Skeletal muscle satellite cell (primary cell): ENCODE measurements around the gene KIAA1958.

Experiments
- H3K27me3 ChIP-seq: 2 replicates; pipeline ENCODE4 v1.7.0; 2013; ENCODE audit warnings: low read length; ENCODE audit not compliant: control insufficient read depth, insufficient read depth
- H3K36me3 ChIP-seq: 2 replicates; pipeline ENCODE4 v1.7.0; 2013; ENCODE audit warnings: mild to moderate bottlenecking, control low read depth, low read length; ENCODE audit not compliant: insufficient read depth
- H3K4me1 ChIP-seq: 2 replicates; pipeline ENCODE4 v1.7.0; 2013; ENCODE audit warnings: low read length; ENCODE audit not compliant: control insufficient read depth, insufficient read depth
- H3K4me2 ChIP-seq: 2 replicates; pipeline ENCODE4 v1.7.0; 2013; ENCODE audit warnings: mild to moderate bottlenecking, low read length
- H3K4me3 ChIP-seq: 2 replicates; pipeline ENCODE4 v1.7.0; 2013; ENCODE audit warnings: low read length
- H3K9ac ChIP-seq: 2 replicates; pipeline ENCODE4 v1.7.0; 2013; ENCODE audit warnings: mild to moderate bottlenecking, low read depth, low read length, moderate library complexity
- H3K9me3 ChIP-seq: replicated peaks from 2 replicates; pipeline ENCODE4 v1.7.0; 2013; ENCODE audit warnings: mild to moderate bottlenecking, control low read depth, low read length

KIAA1958 gene

DNA sequence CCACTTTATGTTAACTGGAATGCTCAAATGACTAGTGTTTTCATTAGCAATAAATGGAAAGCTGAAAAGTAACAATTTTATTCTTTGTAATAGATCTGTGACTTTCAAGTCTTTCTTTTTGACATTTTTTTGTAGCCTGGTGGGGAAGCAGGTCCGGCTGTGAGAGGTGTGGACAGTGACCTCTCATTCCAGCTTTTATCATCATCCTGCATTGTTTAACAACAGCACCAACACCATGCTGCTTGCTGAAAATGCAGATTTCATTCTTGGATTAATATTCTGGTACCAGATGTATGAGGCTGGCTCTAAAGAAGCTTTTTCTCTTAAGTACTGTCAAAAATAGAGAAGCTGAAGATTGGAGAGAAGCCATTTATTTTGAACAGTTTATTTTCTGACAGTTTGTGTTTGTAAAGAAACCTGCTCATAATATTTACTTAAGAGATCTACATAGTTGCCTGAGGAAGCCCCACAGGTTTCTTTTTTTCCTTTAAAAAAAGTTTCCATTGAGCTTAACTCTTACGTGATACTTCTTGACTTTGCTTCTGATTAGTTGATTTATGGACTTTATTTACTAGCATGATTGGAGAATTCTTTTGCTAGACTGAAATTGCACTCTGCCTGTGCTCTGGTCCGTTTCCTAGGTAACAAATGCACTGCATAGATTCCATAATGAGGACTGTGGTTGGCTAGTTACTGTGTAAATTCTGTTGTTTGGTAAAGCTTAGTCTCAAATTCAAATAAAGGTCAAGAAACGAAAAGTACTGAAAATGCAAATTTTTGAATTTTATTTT, 3.4 kb downstream of the KIAA1958 start:
- Histone ChIP-seq H3K36me3 (no peaks in the 10 kb centered on the region), H3K27me3 (no peaks in the 10 kb centered on the region), H3K9ac (no peak overlapping the region), H3K9me3 (no peaks in the 10 kb centered on the region), H3K4me3 (no peak overlapping the region), H3K4me1 (peaks cover 7% of the 10 kb centered on the region), H3K4me2 (no peak overlapping the region)

DNA sequence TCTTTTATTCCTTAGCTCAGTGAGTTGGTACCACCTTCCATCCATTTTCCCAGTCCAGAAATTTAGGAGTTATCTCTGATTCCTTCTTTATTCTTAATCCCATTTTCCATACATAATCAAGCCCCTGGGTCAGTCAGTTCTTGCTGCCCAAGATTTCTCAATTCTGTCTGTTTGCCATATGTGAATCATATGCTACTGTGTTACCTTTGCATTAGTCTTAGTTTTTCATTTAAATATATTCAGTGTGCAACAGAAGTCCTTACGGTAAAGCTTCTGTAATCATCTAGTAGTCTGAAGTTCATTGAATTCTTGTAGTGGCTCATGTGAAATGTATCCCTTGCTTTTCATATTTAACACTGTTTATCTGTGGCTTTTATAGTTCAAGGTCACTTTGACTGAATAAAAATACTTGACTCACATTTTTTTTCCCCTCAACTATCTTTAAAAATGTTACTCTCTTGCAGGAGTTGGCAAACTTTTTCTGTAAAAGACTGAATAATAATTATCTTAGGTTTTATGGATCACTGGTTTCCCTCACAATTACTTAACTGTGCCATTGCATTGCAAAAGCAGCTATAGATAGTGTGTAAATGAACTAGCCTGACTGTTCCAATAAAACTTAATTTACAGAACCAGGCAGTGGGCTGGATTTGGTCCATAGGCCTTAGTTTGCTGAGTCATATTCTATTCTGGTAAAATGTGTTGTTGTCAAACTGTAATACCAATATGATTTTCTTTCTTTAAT, 6.9 kb downstream of the KIAA1958 start:
- no peaks in the 10 kb centered on the region for H3K9me3 ChIP-seq
- H3K36me3 ChIP-seq = no peaks in the 10 kb centered on the region
- no peak overlapping the region for H3K4me2 ChIP-seq
- no peak overlapping the region for H3K9ac ChIP-seq
- H3K4me3 ChIP-seq = no peak overlapping the region
- H3K27me3 ChIP-seq = no peaks in the 10 kb centered on the region
- H3K4me1 ChIP-seq = no peaks in the 10 kb centered on the region

- H3K4me1 ChIP-seq = no peaks in the 10 kb centered on the region
- no peak overlapping the region for H3K9ac ChIP-seq
- H3K4me3 ChIP-seq = no peak overlapping the region
- no peaks in the 10 kb centered on the region for H3K9me3 ChIP-seq
- H3K36me3 ChIP-seq = no peaks in the 10 kb centered on the region
- no peaks in the 10 kb centered on the region for H3K27me3 ChIP-seq
- no peak overlapping the region for H3K4me2 ChIP-seq
These were observed 7.5 kb downstream of the KIAA1958 start for GRCh38 chr9:112494153-112494552.

- Histone ChIP-seq H3K9me3 (no peaks in the 10 kb centered on the region), H3K27me3 (no peaks in the 10 kb centered on the region), H3K36me3 (no peaks in the 10 kb centered on the region), H3K9ac (no peak overlapping the region), H3K4me2 (no peak overlapping the region), H3K4me1 (no peaks in the 10 kb centered on the region), H3K4me3 (no peak overlapping the region)
These were observed 9.0 kb downstream of the KIAA1958 start for GRCh38 chr9:112495614-112496013.

DNA sequence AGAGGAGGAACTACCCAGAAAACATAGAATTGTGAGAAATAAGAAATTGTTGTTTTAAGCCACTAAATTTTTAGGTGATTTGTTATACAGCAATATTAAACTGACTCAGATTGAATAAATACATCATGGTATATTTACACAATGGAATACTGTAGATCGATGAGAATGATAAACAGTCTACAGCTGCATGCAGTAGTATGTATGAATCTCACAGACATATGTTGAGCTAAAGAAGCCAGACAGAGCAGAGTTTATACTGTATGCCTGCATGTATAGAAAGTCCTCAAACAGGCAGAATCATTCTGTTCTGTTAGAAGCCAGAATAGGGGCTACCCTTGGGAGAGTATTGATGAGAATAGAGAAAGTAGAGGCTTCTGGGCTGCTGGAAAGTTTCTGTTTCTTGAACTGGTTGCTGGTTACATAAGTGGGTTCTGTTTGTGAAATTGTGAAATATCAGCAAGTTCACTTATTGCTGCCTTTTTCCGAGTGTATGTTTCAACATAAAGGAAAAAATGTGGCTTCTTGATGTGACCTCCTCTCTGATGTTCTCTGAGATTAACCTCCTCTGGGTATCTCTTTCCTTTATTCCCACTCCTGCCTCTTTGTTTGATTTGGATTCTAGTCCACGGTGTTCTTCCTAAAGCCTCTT, 9.6 kb downstream of the KIAA1958 start:
- Histone ChIP-seq H3K9ac (no peak overlapping the region), H3K27me3 (no peaks in the 10 kb centered on the region), H3K9me3 (no peaks in the 10 kb centered on the region), H3K36me3 (no peaks in the 10 kb centered on the region), H3K4me3 (no peak overlapping the region), H3K4me2 (no peak overlapping the region), H3K4me1 (no peaks in the 10 kb centered on the region)

- no peak overlapping the region for H3K4me2 ChIP-seq
- no peaks in the 10 kb centered on the region for H3K27me3 ChIP-seq
- no peaks in the 10 kb centered on the region for H3K9me3 ChIP-seq
- no peak overlapping the region for H3K9ac ChIP-seq
- no peak overlapping the region for H3K4me3 ChIP-seq
- H3K36me3 ChIP-seq = no peaks in the 10 kb centered on the region
- peaks cover 5% of the 10 kb centered on the region for H3K4me1 ChIP-seq
These were observed 14.2 kb downstream of the KIAA1958 start for GRCh38 chr9:112500842-112501241.

DNA sequence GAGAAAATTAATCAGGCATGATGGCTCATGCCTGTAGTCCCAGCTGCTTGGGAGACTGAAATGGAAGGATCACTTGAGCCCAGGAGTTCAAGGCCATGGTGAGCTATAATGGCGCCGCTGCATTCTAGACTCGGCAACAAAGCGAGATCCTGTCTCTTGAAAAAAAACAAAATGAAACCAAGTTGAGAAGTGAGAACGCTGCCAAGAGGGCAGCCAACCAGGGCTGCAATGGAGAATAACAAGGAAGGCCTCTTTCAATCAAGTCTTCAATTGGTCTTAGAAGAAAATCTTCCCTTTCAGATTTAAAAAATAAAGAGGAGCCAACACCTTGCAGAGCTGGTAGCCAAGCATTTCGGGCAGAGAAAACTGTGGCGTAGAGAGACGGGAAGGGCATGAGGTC, 14.7 kb downstream of the KIAA1958 start:
- Histone ChIP-seq H3K4me2 (no peak overlapping the region), H3K4me1 (peaks cover 5% of the 10 kb centered on the region), H3K9me3 (no peaks in the 10 kb centered on the region), H3K4me3 (no peak overlapping the region), H3K36me3 (no peaks in the 10 kb centered on the region), H3K27me3 (no peaks in the 10 kb centered on the region), H3K9ac (no peak overlapping the region)

- peaks cover 5% of the 10 kb centered on the region for H3K4me1 ChIP-seq
- H3K27me3 ChIP-seq = no peaks in the 10 kb centered on the region
These were observed 15.7 kb downstream of the KIAA1958 start for GRCh38 chr9:112502175-112502946.

GRCh38 chr9:112503170-112503569, 16.5 kb downstream of the KIAA1958 start:
- peaks cover 5% of the 10 kb centered on the region for H3K4me1 ChIP-seq
- H3K4me2 ChIP-seq = no peak overlapping the region
- no peak overlapping the region for H3K9ac ChIP-seq
- H3K36me3 ChIP-seq = no peaks in the 10 kb centered on the region
- no peak overlapping the region for H3K4me3 ChIP-seq
- no peaks in the 10 kb centered on the region for H3K27me3 ChIP-seq
- H3K9me3 ChIP-seq = no peaks in the 10 kb centered on the region

More at GRCh38 chr9:112502175-112502946, 15.7 kb downstream of the KIAA1958 start:
- Histone ChIP-seq H3K36me3 (no peaks in the 10 kb centered on the region), H3K4me3 (no peak overlapping the region), H3K4me2 (no peak overlapping the region), H3K9me3 (no peaks in the 10 kb centered on the region), H3K9ac (no peak overlapping the region)

DNA sequence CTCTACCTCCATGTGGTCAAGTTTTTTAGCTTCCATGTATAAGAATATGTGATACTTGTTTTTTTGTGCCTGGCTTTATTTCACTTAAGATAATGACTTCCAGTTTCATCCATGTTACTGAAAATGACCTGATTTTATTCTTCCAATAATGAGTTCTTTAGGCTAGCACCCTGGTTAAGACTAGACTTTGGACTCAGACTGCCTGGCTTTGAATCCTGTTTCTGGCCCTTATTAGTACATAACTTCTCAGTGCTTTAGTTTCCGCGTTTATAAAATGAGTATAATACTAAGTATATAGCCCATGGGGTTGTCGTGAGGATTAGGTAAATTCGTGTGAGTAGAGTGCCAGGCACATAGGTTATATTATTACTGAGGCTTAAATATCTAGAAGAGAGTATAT, 18.5 kb downstream of the KIAA1958 start:
- no peak overlapping the region for H3K9ac ChIP-seq
- H3K4me3 ChIP-seq = no peak overlapping the region
- H3K27me3 ChIP-seq = no peaks in the 10 kb centered on the region
- H3K9me3 ChIP-seq = no peaks in the 10 kb centered on the region
- no peaks in the 10 kb centered on the region for H3K36me3 ChIP-seq
- no peak overlapping the region for H3K4me2 ChIP-seq
- peaks cover 5% of the 10 kb centered on the region for H3K4me1 ChIP-seq

GRCh38 chr9:112505607-112506006, 19.0 kb downstream of the KIAA1958 start:
- no peak overlapping the region for H3K4me3 ChIP-seq
- H3K4me2 ChIP-seq = no peak overlapping the region
- no peaks in the 10 kb centered on the region for H3K36me3 ChIP-seq
- H3K4me1 ChIP-seq = peaks cover 5% of the 10 kb centered on the region
- H3K9ac ChIP-seq = no peak overlapping the region
- no peaks in the 10 kb centered on the region for H3K27me3 ChIP-seq
- no peaks in the 10 kb centered on the region for H3K9me3 ChIP-seq
